H9 (cell line): ENCODE data around the gene CEBPG. TPM values are rescaled to one million over a fixed set of nuclear protein-coding genes. Genes with fewer than 3 reads are reported as not detected.

Source experiments
- DNase-seq: peaks from one replicate; pipeline ENCODE4 v3.0.0-alpha.2; 2017
- H2AFZ ChIP-seq: one replicate; pipeline ENCODE4 v1.6.1; 2013; ENCODE audit warnings: mild to moderate bottlenecking, low read length, control low read depth, moderate library complexity
- H2AK5ac ChIP-seq: 2 replicates; pipeline ENCODE4 v1.6.1; 2013; ENCODE audit warnings: low read length, control low read depth, mixed read lengths; ENCODE audit not compliant: insufficient read length
- H2BK120ac ChIP-seq: one replicate; pipeline ENCODE4 v1.6.1; 2013; ENCODE audit warnings: low read depth, mild to moderate bottlenecking, low read length, control low read depth, inconsistent platforms; ENCODE audit not compliant: poor library complexity, severe bottlenecking
- H2BK12ac ChIP-seq: 2 replicates; pipeline ENCODE4 v1.6.1; 2013; ENCODE audit warnings: low read length, control low read depth, mixed read lengths, low read depth; ENCODE audit not compliant: insufficient read length
- H2BK15ac ChIP-seq: 2 replicates; pipeline ENCODE4 v1.6.1; 2013; ENCODE audit warnings: low read depth, low read length, control low read depth
- H2BK20ac ChIP-seq: one replicate; pipeline ENCODE4 v1.6.1; 2013; ENCODE audit warnings: low read depth, mild to moderate bottlenecking, low read length, control low read depth, inconsistent platforms; ENCODE audit not compliant: poor library complexity, severe bottlenecking
- H2BK5ac ChIP-seq: 2 replicates; pipeline ENCODE4 v1.6.1; 2013; ENCODE audit warnings: low read length, control low read depth, mixed read lengths; ENCODE audit not compliant: insufficient read length
- H3K14ac ChIP-seq: 2 replicates; pipeline ENCODE4 v1.6.1; 2013; ENCODE audit warnings: low read length, control low read depth; ENCODE audit not compliant: insufficient read depth
- H3K18ac ChIP-seq: 2 replicates; pipeline ENCODE4 v1.6.1; 2013; ENCODE audit warnings: low read depth, mild to moderate bottlenecking, mixed read lengths, low read length, control low read depth; ENCODE audit not compliant: insufficient read length
- H3K23ac ChIP-seq: 2 replicates; pipeline ENCODE4 v1.6.1; 2013; ENCODE audit warnings: low read length, control low read depth, mixed read lengths, low read depth; ENCODE audit not compliant: insufficient read length
- H3K23me2 ChIP-seq: 2 replicates; pipeline ENCODE4 v1.6.1; 2013; ENCODE audit warnings: low read depth, mild to moderate bottlenecking, mixed read lengths, low read length, control low read depth; ENCODE audit not compliant: insufficient read length, poor library complexity, severe bottlenecking
- H3K27ac ChIP-seq: 2 replicates; pipeline ENCODE4 v1.5.1; 2013; ENCODE audit warnings: low read length, control low read depth, mixed read lengths, low read depth; ENCODE audit not compliant: insufficient read length
- H3K27me3 ChIP-seq: 2 replicates; pipeline ENCODE4 v1.6.1; 2013; ENCODE audit warnings: low read length, control low read depth, inconsistent platforms; ENCODE audit not compliant: insufficient read depth
- H3K4ac ChIP-seq: 2 replicates; pipeline ENCODE4 v1.6.1; 2013; ENCODE audit warnings: low read depth, mild to moderate bottlenecking, control low read depth, inconsistent platforms, low read length, moderate library complexity
- H3K4me1 ChIP-seq: 2 replicates; pipeline ENCODE4 v1.6.1; 2013; ENCODE audit warnings: low read length, control low read depth, inconsistent platforms; ENCODE audit not compliant: insufficient read depth
- H3K4me2 ChIP-seq: 2 replicates; pipeline ENCODE4 v1.6.1; 2013; ENCODE audit warnings: low read length, control low read depth, mixed read lengths; ENCODE audit not compliant: insufficient read length, insufficient read depth
- H3K56ac ChIP-seq: 2 replicates; pipeline ENCODE4 v1.6.1; 2013; ENCODE audit warnings: low read depth, mild to moderate bottlenecking, mixed read lengths, low read length, control low read depth; ENCODE audit not compliant: insufficient read length
- H3K79me1 ChIP-seq: 2 replicates; pipeline ENCODE4 v1.6.1; 2013; ENCODE audit warnings: low read depth, mild to moderate bottlenecking, moderate library complexity, low read length, control low read depth, inconsistent platforms; ENCODE audit not compliant: insufficient read depth, poor library complexity, severe bottlenecking
- H3K79me2 ChIP-seq: 2 replicates; pipeline ENCODE4 v1.6.1; 2013; ENCODE audit warnings: low read length, control low read depth, inconsistent platforms; ENCODE audit not compliant: insufficient read depth
- H3K9ac ChIP-seq: 2 replicates; pipeline ENCODE4 v1.6.1; 2013; ENCODE audit warnings: low read length, control low read depth, mixed read lengths; ENCODE audit not compliant: insufficient read length; ENCODE audit errors: extremely low read depth
- H3K9me3 ChIP-seq: one replicate; pipeline ENCODE4 v1.6.1; 2013; ENCODE audit warnings: low read depth, low read length, inconsistent platforms; ENCODE audit not compliant: control insufficient read depth
- H3T11ph ChIP-seq: one replicate; pipeline ENCODE4 v1.6.1; 2013; ENCODE audit warnings: mild to moderate bottlenecking, low read length, control low read depth, inconsistent platforms
- H4K20me1 ChIP-seq: one replicate; pipeline ENCODE4 v1.6.1; 2013; ENCODE audit not compliant: control insufficient read depth, insufficient read length, insufficient read depth
- H4K5ac ChIP-seq: 2 replicates; pipeline ENCODE4 v1.6.1; 2013; ENCODE audit warnings: low read depth, mild to moderate bottlenecking, mixed read lengths, low read length, control low read depth; ENCODE audit not compliant: insufficient read length
- H4K8ac ChIP-seq: replicated peaks from 2 replicates; pipeline ENCODE4 v1.6.1; 2013; ENCODE audit warnings: low read length, control low read depth, mixed read lengths, low read depth; ENCODE audit not compliant: insufficient read length
- H4K91ac ChIP-seq: 2 replicates; pipeline ENCODE4 v1.6.1; 2013; ENCODE audit warnings: low read depth, mild to moderate bottlenecking, moderate library complexity, mixed read lengths, low read length, control low read depth; ENCODE audit not compliant: insufficient read length
- H3K27ac Mint-ChIP-seq, 3 experiments: 2 replicates in 2 of 3; 3 replicates in 1 of 3; pipeline ENCODE4 v1.8.0; 2020 to 2021; ENCODE audit warnings: mixed read lengths in 3 of 3, mild to moderate bottlenecking in 1 of 3, moderate library complexity in 1 of 3
- H3K27me3 Mint-ChIP-seq: 2 replicates; pipeline ENCODE4 v1.8.0; 2021; ENCODE audit warnings: low read depth, mild to moderate bottlenecking, moderate library complexity, mixed read lengths
- H3K36me3 Mint-ChIP-seq, 3 experiments: 2 replicates in 2 of 3; 3 replicates in 1 of 3; pipeline ENCODE4 v1.8.0; 2020 to 2021; ENCODE audit warnings: low read depth in 3 of 3, mixed read lengths in 3 of 3; ENCODE audit not compliant: insufficient read depth in 1 of 3
- H3K4me1 Mint-ChIP-seq, 2 experiments: 2 replicates each; pipeline ENCODE4 v1.8.0; 2020; ENCODE audit warnings: mixed read lengths in 2 of 2
- H3K4me3 Mint-ChIP-seq, 2 experiments: 2 replicates in 1 of 2; 3 replicates in 1 of 2; pipeline ENCODE4 v1.8.0; 2020 to 2021; ENCODE audit warnings: mild to moderate bottlenecking in 2 of 2, mixed read lengths in 2 of 2, moderate library complexity in 1 of 2
- H3K9me3 Mint-ChIP-seq, 2 experiments: 2 replicates in 1 of 2; 3 replicates in 1 of 2; pipeline ENCODE4 v1.8.0; 2020; ENCODE audit warnings: mild to moderate bottlenecking in 2 of 2, mixed read lengths in 2 of 2, moderate library complexity in 1 of 2
- WGBS: extraction: QIAGEN DNeasy Blood & Tissue Kit; methylation state at CpG from one replicate; pipeline ENCODE4 v1.1.7; 2013; ENCODE audit warnings: missing lambda C conversion rate, low lambda C conversion rate, mixed read lengths; ENCODE audit not compliant: insufficient read length; ENCODE audit errors: extremely low coverage; 5-methylcytosine and 5-hydroxymethylcytosine counted together
- total RNA-seq: library from RNA; stranded (reverse); gene quantifications from 2 replicates; pipeline ENCODE4 v1.2.1, GENCODE V29; 2021
- TF ChIP-seq, protein P1 (sequence below): fragments of 200-600 bp; sonication (generic); conservative IDR thresholded peaks from 3 replicates; pipeline ENCODE4 v1.8.0; 2021; ENCODE audit warnings: antibody characterized with exemption, mild to moderate bottlenecking

CEBPG gene
- total RNA-seq, 1 experiment from 2014 or later, result 33.7 TPM

DNA sequence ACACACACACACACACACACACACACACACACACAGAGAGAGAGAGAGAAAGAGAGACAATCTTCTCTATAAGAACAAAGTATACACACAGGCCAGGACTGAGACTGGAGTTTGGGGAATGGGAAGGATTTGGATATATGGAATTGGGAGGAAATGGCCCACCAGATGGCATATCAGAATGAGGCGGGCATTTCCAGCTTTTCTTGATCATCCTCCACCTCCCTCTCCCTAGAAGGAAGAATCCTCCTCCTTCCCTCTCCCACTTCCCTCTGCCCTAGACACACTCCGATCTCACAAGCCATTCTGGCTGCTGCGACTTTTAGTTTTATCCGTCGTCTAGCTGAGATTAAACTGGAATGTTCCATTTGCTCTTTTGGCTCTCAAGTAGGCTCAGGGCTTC lies 10.0 kb upstream of the CEBPG start:
- Histone ChIP-seq H3K79me2 (no peaks in the 10 kb centered on the region), H3K18ac (no peak overlapping the region), H4K91ac (no peak overlapping the region), H2BK20ac (no peak overlapping the region), H2AFZ (no peak overlapping the region), H3K27me3 (no peaks in the 10 kb centered on the region), H2BK5ac (no peak overlapping the region), H3K27ac (no peak overlapping the region), H3T11ph (no peak overlapping the region), H3K14ac (no peak overlapping the region), H4K8ac (no peak overlapping the region), H3K9ac (no peak overlapping the region), H2BK12ac (no peak overlapping the region), H4K20me1 (no peaks in the 10 kb centered on the region), H3K4ac (no peak overlapping the region), H3K4me2 (no peak overlapping the region), H4K5ac (no peak overlapping the region), H3K79me1 (no peaks in the 10 kb centered on the region), H3K56ac (no peak overlapping the region), H3K23ac (no peak overlapping the region), H2AK5ac (no peak overlapping the region), H3K23me2 (no peaks in the 10 kb centered on the region), H2BK120ac (no peak overlapping the region), H2BK15ac (no peak overlapping the region), H3K9me3 (no peaks in the 10 kb centered on the region), H3K4me1 (no peaks in the 10 kb centered on the region)
- no peak for DNase-seq
- H3K4me3 Mint-ChIP-seq, result no peak overlapping the region
- H3K36me3 Mint-ChIP-seq, result no peaks in the 10 kb centered on the region
- WGBS, result no CpG with 5 or more reads among the region's 5 CpGs
- H3K9me3 Mint-ChIP-seq, result no peaks in the 10 kb centered on the region
- no peaks in the 10 kb centered on the region; a peak in 1 of 4 replicates for H3K4me1 Mint-ChIP-seq
- H3K27ac Mint-ChIP-seq, result no peak overlapping the region
- H3K27me3 Mint-ChIP-seq, result peaks cover 27% of the 10 kb centered on the region
- TF ChIP-seq, protein P1, sequence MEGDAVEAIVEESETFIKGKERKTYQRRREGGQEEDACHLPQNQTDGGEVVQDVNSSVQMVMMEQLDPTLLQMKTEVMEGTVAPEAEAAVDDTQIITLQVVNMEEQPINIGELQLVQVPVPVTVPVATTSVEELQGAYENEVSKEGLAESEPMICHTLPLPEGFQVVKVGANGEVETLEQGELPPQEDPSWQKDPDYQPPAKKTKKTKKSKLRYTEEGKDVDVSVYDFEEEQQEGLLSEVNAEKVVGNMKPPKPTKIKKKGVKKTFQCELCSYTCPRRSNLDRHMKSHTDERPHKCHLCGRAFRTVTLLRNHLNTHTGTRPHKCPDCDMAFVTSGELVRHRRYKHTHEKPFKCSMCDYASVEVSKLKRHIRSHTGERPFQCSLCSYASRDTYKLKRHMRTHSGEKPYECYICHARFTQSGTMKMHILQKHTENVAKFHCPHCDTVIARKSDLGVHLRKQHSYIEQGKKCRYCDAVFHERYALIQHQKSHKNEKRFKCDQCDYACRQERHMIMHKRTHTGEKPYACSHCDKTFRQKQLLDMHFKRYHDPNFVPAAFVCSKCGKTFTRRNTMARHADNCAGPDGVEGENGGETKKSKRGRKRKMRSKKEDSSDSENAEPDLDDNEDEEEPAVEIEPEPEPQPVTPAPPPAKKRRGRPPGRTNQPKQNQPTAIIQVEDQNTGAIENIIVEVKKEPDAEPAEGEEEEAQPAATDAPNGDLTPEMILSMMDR, result no peak
